A549 (cell line): ENCODE measurements around the gene PNPLA8.

Experiments
- CTCF ChIP-seq: fragments of >200 bp; sonication (Bioruptor Twin); formaldehyde crosslinking; IDR thresholded peaks from 3 replicates; pipeline ENCODE4 v1.5.1; 2016
- HDAC2 ChIP-seq: fragments of 200-600 bp; sonication (generic); IDR thresholded peaks from 2 replicates; pipeline ENCODE4 v1.6.1; 2016
- HOXA7 ChIP-seq: fragments of 250-450 bp; sonication (Bioruptor Pico); IDR thresholded peaks from 2 replicates; pipeline ENCODE4 v1.5.0; 2020; ENCODE audit warnings: mild to moderate bottlenecking, moderate library complexity
- JUNB ChIP-seq: fragments of >200 bp; sonication (Bioruptor Twin); formaldehyde crosslinking; IDR thresholded peaks from 2 replicates; pipeline ENCODE4 v1.6.1; 2016
- KDM1A ChIP-seq: fragments of 200-600 bp; sonication (generic); IDR thresholded peaks from 2 replicates; pipeline ENCODE4 v1.6.1; 2016; ENCODE audit warnings: low read depth, mild to moderate bottlenecking
- MAZ ChIP-seq: fragments of 150-350 bp; IDR thresholded peaks from 2 replicates; pipeline ENCODE4 v1.6.1; 2014; ENCODE audit warnings: antibody characterized with exemption, low read depth, low read length, borderline replicate concordance
- NR3C1 ChIP-seq: fragments of >200 bp; sonication (Bioruptor Twin); formaldehyde crosslinking; IDR thresholded peaks from 3 replicates; pipeline ENCODE4 v1.6.1; 2017
- PBX3 ChIP-seq: IDR thresholded peaks from 2 replicates; pipeline ENCODE4 v1.6.1; 2012
- RCOR1 ChIP-seq: fragments of 150-350 bp; IDR thresholded peaks from 2 replicates; pipeline ENCODE4 v1.6.1; 2014; ENCODE audit warnings: antibody characterized with exemption, low read length, low read depth
- RFX5 ChIP-seq: fragments of 450-650 bp; IDR thresholded peaks from 2 replicates; pipeline ENCODE4 v1.7.1; 2014; ENCODE audit warnings: antibody characterized with exemption, mild to moderate bottlenecking, moderate library complexity
- SMC3 ChIP-seq: fragments of >200 bp; sonication (Bioruptor Twin); formaldehyde crosslinking; IDR thresholded peaks from 3 replicates; pipeline ENCODE4 v1.6.1; 2018; ENCODE audit warnings: inconsistent platforms
- USF2 ChIP-seq: fragments of 450-650 bp; IDR thresholded peaks from 2 replicates; pipeline ENCODE4 v1.6.1; 2014; ENCODE audit warnings: antibody characterized with exemption
- ZFP36 ChIP-seq: fragments of 450-650 bp; IDR thresholded peaks from 2 replicates; pipeline ENCODE4 v1.6.1; 2014; ENCODE audit warnings: borderline replicate concordance; ENCODE audit not compliant: partially characterized antibody
- TF ChIP-seq, protein P1 (sequence below): fragments of 150-350 bp; IDR thresholded peaks from 2 replicates; pipeline ENCODE4 v1.6.1; 2014; ENCODE audit warnings: low read depth, mild to moderate bottlenecking, low read length

DNA sequence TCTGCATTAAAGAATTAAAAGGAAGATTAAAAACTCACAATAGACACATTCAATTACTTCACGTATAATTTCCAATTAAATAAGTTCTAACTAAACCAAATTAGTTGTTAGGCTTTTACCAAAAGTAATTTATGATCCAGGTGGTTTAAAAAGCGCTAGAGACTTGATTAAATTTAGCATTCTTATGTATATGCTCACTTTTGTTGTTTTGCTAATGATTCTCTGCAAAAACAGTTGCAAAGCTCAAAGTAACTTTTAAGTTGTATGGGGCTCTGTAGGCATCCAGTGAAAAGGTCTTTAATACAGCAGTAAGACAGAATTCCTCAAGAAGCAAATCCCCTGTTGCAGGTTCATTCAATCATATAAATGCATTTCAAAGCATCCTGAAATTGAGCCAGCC is 15.5 kb upstream of the PNPLA8 start:
- no peak for TF ChIP-seq HDAC2
- TF ChIP-seq ZFP36: no peak
- no peak for TF ChIP-seq CTCF
- TF ChIP-seq JUNB: no peak
- no peak for TF ChIP-seq SMC3
- no peak for TF ChIP-seq PBX3
- no peak for TF ChIP-seq RFX5
- TF ChIP-seq KDM1A: no peak
- TF ChIP-seq USF2: no peak
- no peak for TF ChIP-seq MAZ
- TF ChIP-seq, protein P1, sequence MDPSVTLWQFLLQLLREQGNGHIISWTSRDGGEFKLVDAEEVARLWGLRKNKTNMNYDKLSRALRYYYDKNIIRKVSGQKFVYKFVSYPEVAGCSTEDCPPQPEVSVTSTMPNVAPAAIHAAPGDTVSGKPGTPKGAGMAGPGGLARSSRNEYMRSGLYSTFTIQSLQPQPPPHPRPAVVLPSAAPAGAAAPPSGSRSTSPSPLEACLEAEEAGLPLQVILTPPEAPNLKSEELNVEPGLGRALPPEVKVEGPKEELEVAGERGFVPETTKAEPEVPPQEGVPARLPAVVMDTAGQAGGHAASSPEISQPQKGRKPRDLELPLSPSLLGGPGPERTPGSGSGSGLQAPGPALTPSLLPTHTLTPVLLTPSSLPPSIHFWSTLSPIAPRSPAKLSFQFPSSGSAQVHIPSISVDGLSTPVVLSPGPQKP: no peak
- TF ChIP-seq HOXA7 (CRISPR knock-in tag): no peak
- TF ChIP-seq RCOR1: no peak
- TF ChIP-seq NR3C1: no peak
